GM12878 (cell line): ENCODE measurements around the gene SGSM2. TPM values are rescaled to one million over a fixed set of nuclear protein-coding genes. Genes with fewer than 3 reads are reported as not detected.

ENCODE experiments used
- ATAC-seq: fragments of 200-7000 bp; cut with Tn5 transposase; 3 replicates; pipeline ENCODE4 v1.9.1; 2020; ENCODE audit warnings: mild to moderate bottlenecking, moderate library complexity
- BruUV-seq: library from RNA; stranded (reverse); fragments of 400-500 nt; replicated peaks from 2 replicates; lab custom pipeline; 2021; lab: Mats Ljungman, UMichigan
- CTCF ChIA-PET: fragments of 300-600 bp; sonication (Branson Sonifier 250); formaldehyde crosslinking; extraction: SDS; loops from one replicate; lab custom pipeline; 2021; ENCODE audit warnings: inconsistent platforms; lab: Yijun Ruan, JAX
- POLR2A ChIA-PET: fragments of 350-600 bp; formaldehyde crosslinking; extraction: SDS; loops from one replicate; lab custom pipeline; 2021; ENCODE audit warnings: inconsistent platforms; lab: Charles Lee
- RAD21 ChIA-PET: fragments of 300-600 bp; sonication (Branson Sonifier 250); formaldehyde crosslinking; loops from one replicate; lab custom pipeline; 2023; ENCODE audit warnings: antibody characterized with exemption; ENCODE audit not compliant: unreplicated experiment; lab: Charles Lee
- SMC1A ChIA-PET: fragments of 300-600 bp; sonication (Branson Sonifier 250); formaldehyde crosslinking; loops from one replicate; lab custom pipeline; 2023; ENCODE audit not compliant: unreplicated experiment, uncharacterized antibody; lab: Charles Lee
- DNase-seq: peaks from one replicate; pipeline ENCODE4 v3.0.0-alpha.2; 2011; ENCODE audit warnings: low read depth, low spot score
- FAIRE-seq: peaks from 3 replicates; lab custom pipeline; 2011; peaks lifted over from hg19 to GRCh38; lab: Jason Lieb, UNC
- H2AFZ ChIP-seq: 2 replicates; pipeline ENCODE4 v1.6.0; 2011; ENCODE audit warnings: low read depth, low read length, control low read depth; ENCODE audit not compliant: control insufficient read depth
- H3K27ac ChIP-seq: 2 replicates; pipeline ENCODE4 v1.5.1; 2011; ENCODE audit warnings: control low read depth; ENCODE audit not compliant: control insufficient read depth, insufficient read depth
- H3K27me3 ChIP-seq, 2 experiments: replicated peaks in 1 of 2; 2 replicates each; pipeline versions ENCODE4 v1.6.0 to v1.6.1; 2011; ENCODE audit warnings: low read length in 1 of 2; ENCODE audit not compliant: control insufficient read depth in 2 of 2, insufficient read depth in 2 of 2
- H3K36me3 ChIP-seq, 2 experiments: 2 replicates each; pipeline ENCODE4 v1.5.1; 2011; ENCODE audit warnings: low read length in 1 of 2; ENCODE audit not compliant: control insufficient read depth in 2 of 2, insufficient read depth in 2 of 2
- H3K4me1 ChIP-seq: 2 replicates; pipeline ENCODE4 v1.6.1; 2011; ENCODE audit warnings: mild to moderate bottlenecking, low read length, moderate library complexity, mixed read lengths; ENCODE audit not compliant: control insufficient read depth, insufficient read depth
- H3K4me2 ChIP-seq: 2 replicates; pipeline ENCODE4 v1.6.0; 2011; ENCODE audit warnings: control low read depth; ENCODE audit not compliant: control insufficient read depth, insufficient read depth
- H3K4me3 ChIP-seq: fragments of 200-600 bp; sonication (generic); 2 replicates; pipeline ENCODE4 v1.5.1; 2016
- H3K79me2 ChIP-seq: 2 replicates; pipeline ENCODE4 v1.6.0; 2011; ENCODE audit warnings: low read length; ENCODE audit not compliant: control insufficient read depth, insufficient read depth
- H3K9ac ChIP-seq: 2 replicates; pipeline ENCODE4 v1.8.0; 2011; ENCODE audit warnings: low read length, control low read depth, mixed read lengths; ENCODE audit not compliant: control insufficient read depth, insufficient read depth
- H3K9me3 ChIP-seq: replicated peaks from 3 replicates; pipeline ENCODE4 v1.5.1; 2011; ENCODE audit warnings: mild to moderate bottlenecking, low read length; ENCODE audit not compliant: control insufficient read depth, insufficient read depth
- H4K20me1 ChIP-seq: 2 replicates; pipeline ENCODE4 v1.6.0; 2011; ENCODE audit not compliant: control insufficient read depth, insufficient read depth
- CHD2 ChIP-seq: IDR thresholded peaks from 2 replicates; pipeline ENCODE4 v1.6.1; 2011; ENCODE audit warnings: low read depth, low read length, improper control_type of control experiment, borderline replicate concordance
- EZH2 ChIP-seq: IDR thresholded peaks from 2 replicates; pipeline ENCODE4 v1.6.1; 2012; ENCODE audit warnings: low read depth, mild to moderate bottlenecking, control low read depth, inconsistent platforms, low read length, borderline replicate concordance; ENCODE audit not compliant: control insufficient read depth
- HDAC2 ChIP-seq: fragments of 200-600 bp; sonication (generic); IDR thresholded peaks from 2 replicates; pipeline ENCODE4 v1.6.1; 2017
- NBN ChIP-seq: fragments of 450-650 bp; IDR thresholded peaks from 2 replicates; pipeline ENCODE4 v1.6.1; 2016
- NFYA ChIP-seq: IDR thresholded peaks from 2 replicates; pipeline ENCODE4 v1.6.1; 2011; ENCODE audit warnings: low read depth, mild to moderate bottlenecking, low read length, improper control_type of control experiment, borderline replicate concordance
- POLR2A ChIP-seq: IDR thresholded peaks from 2 replicates; pipeline ENCODE4 v1.6.1; 2011; ENCODE audit warnings: low read depth, mild to moderate bottlenecking, low read length
- SMAD5 ChIP-seq: IDR thresholded peaks from 2 replicates; pipeline ENCODE4 v1.6.1; 2016; ENCODE audit warnings: antibody characterized with exemption, low read depth
- SRF ChIP-seq, 2 experiments: IDR thresholded peaks; 2 replicates each; pipeline ENCODE4 v1.6.1; 2011; ENCODE audit warnings: low read depth in 2 of 2, low read length in 2 of 2, mild to moderate bottlenecking in 1 of 2, moderate library complexity in 1 of 2
- STAT1 ChIP-seq: fragments of 450-650 bp; conservative IDR thresholded peaks from 2 replicates; pipeline ENCODE4 v1.6.1; 2014; ENCODE audit warnings: antibody characterized with exemption, mild to moderate bottlenecking
- ZNF207 ChIP-seq: fragments of 450-650 bp; IDR thresholded peaks from 2 replicates; pipeline ENCODE4 v1.6.1; 2014; ENCODE audit warnings: antibody characterized with exemption, mild to moderate bottlenecking, borderline replicate concordance
- ZZZ3 ChIP-seq: IDR thresholded peaks from 2 replicates; pipeline ENCODE4 v1.6.1; 2011; ENCODE audit warnings: low read depth; ENCODE audit not compliant: control insufficient read depth, insufficient read length
- WGBS: methylation state at CpG from one replicate; pipeline ENCODE4 v1.1.6; 2016; ENCODE audit warnings: low lambda C conversion rate; ENCODE audit not compliant: insufficient replicate concordance, insufficient coverage; ENCODE audit errors: missing lambda C conversion rate; 5-methylcytosine and 5-hydroxymethylcytosine counted together
- in situ Hi-C: fragments of 300-500 bp; cut with MboI; formaldehyde crosslinking; loops from 9 replicates; pipeline ENCODE4 v1.14.3; 2018; ENCODE audit warnings: mixed read lengths
- intact Hi-C: fragments of 100-400 bp; cut with micrococcal nuclease; formaldehyde crosslinking; loops from one replicate; pipeline ENCODE4 v1.14.2; 2022; ENCODE audit not compliant: unreplicated experiment
- polyA plus RNA-seq, 11 experiments: library from polyadenylated mRNA; depleted of rRNA in 4 of 11; unstranded in 6 of 11; stranded (reverse) in 5 of 11; fragments of >200 nt; fragmentation: Nextera tagmentation in 4 of 11; fragmentation: Illumina TruSeq in 1 of 11; extraction: Ambion mirVana in 4 of 11; extraction: Trizol in 1 of 11; gene quantifications; 1 replicate in 1 of 11; 2 replicates in 10 of 11; pipeline versions ENCODE4 v1.2.1 to v1.2.3, GENCODE V29; 2011 to 2016; ENCODE audit warnings: inconsistent platforms in 2 of 11, missing spikeins in 2 of 11, low read depth in 1 of 11
- total RNA-seq, 4 experiments: library from RNA; depleted of rRNA in 3 of 4; stranded (reverse); fragments of >200 nt in 3 of 4; fragmentation: Illumina TruSeq in 1 of 4; extraction: Trizol in 1 of 4; gene quantifications; 2 replicates each; pipeline versions ENCODE4 v1.2.1 to v1.2.3, GENCODE V29; 2013 to 2021

Gene SGSM2
- total and polyA plus RNA-seq, 10 of the 15 experiments (the other 5 are each of a cell fraction or from before 2014, with no cell fraction given): 0.50 to 50.9 (median 18.5) TPM

DNA sequence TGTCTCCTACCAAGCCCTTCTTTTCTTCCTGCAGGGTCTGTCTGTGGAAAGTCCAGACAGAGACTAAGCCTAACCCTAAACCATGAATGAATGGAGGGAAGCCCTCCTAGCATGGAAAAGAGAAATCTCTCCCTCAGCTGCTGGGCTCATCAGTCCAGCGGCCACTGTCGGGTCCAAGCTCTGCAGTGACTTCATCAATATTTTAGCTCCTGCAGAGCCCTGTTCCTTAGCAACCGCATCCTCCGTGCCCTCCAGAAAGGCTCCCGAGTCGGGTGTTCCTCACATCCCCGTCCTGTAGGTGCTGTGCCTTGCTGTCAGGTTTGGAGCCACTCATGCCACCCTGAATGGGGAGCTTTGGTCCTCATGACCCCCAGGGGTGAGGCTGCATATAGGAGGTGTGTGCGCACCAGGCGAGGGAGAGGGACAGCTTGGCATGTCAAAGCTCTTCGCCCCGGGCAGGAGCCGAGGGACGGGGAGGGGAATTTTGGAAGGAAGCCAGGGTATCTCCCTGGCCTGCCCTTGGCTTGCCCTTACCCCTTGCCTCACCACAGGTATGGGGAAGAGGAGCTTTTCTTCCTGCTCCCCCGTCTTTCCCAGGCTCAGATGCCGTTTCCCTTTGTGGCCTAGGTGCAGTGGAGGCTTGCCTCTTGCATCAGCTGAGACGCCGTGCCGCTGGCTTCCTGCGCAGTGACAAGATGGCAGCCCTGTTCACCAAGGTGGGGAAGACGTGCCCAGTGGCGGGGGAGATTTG, 23.9 kb downstream of the SGSM2 start:
- H3K27me3 ChIP-seq: no peaks in the 10 kb centered on the region
- H2AFZ ChIP-seq: no peak overlapping the region
- no peaks in the 10 kb centered on the region for H3K4me1 ChIP-seq
- ATAC-seq: no peak
- in situ Hi-C loops (no loop called here), intact Hi-C loops (no loop called here)
- no peak overlapping the region for H3K27ac ChIP-seq
- no peaks in the 10 kb centered on the region for H4K20me1 ChIP-seq
- WGBS: 82% methylated on average over 21 of the region's 21 CpGs
- FAIRE-seq: no peak
- RAD21 ChIA-PET: no interaction called here
- no peak overlapping the region for H3K9ac ChIP-seq
- H3K9me3 ChIP-seq: no peaks in the 10 kb centered on the region
- no peak overlapping the region for H3K4me2 ChIP-seq
- TF ChIP-seq POLR2A (no peak), EZH2 (no peak), STAT1 (no peak), NFYA (no peak)
- TF ChIP-seq, all 136 proteins: peak for 0
- ChIA-PET POLR2A (no interaction called here), CTCF (interaction anchor here (1.4 to 2.5 kb wide), 2 partner anchors 21 to 55 kb away, joined by 7 to 11 read pairs; no protein-coding TSS in a partner anchor), SMC1A (interaction anchor here (0.8 kb wide), 1 partner anchor 22 kb away, joined by 3 read pairs; no protein-coding TSS in a partner anchor)
- no TSS peak for BruUV-seq
- H3K4me3 ChIP-seq: no peak overlapping the region
- H3K79me2 ChIP-seq: no peaks in the 10 kb centered on the region
- no peaks in the 10 kb centered on the region; a peak in 3 of 4 replicates for H3K36me3 ChIP-seq
- no peak for DNase-seq

DNA sequence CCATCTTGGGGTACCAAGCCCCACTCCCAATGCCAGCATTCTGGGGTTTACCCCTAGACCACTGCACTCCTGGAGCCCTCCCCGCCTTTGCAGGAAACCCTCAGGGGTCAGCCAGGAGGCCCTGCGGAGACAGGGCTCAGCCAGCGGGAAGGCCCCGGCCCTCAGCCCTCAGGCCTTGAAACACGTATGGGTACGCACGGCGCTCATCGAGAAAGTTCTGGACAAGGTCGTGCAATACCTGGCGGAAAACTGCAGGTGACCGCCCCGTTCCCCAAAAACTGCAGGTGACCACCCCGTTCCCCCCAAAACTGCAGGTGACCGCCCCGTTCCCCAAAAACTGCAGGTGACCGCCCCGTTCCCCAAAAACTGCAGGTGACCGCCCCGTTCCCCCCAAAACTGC, 24.7 kb downstream of the SGSM2 start:
- Histone ChIP-seq H3K9me3 (no peaks in the 10 kb centered on the region), H4K20me1 (no peaks in the 10 kb centered on the region), H3K27ac (no peak overlapping the region), H3K4me2 (no peak overlapping the region), H3K36me3 (no peaks in the 10 kb centered on the region; a peak in 3 of 4 replicates), H3K9ac (no peak overlapping the region), H2AFZ (no peak overlapping the region), H3K79me2 (no peaks in the 10 kb centered on the region), H3K4me1 (no peaks in the 10 kb centered on the region), H3K27me3 (no peaks in the 10 kb centered on the region), H3K4me3 (no peak overlapping the region)
- WGBS: 100% methylated on average over 11 of the region's 20 CpGs
- FAIRE-seq: no peak
- no peak for DNase-seq
- intact Hi-C loops (no loop called here), in situ Hi-C loops (no loop called here)
- ChIA-PET RAD21 (no interaction called here), POLR2A (no interaction called here), SMC1A (no interaction called here), CTCF (interaction anchor here (2.5 kb wide), 1 partner anchor 54 kb away, joined by 7 read pairs; no protein-coding TSS in a partner anchor)
- TF ChIP-seq ZZZ3 (no peak), SMAD5 (no peak), ZNF207 (no peak), HDAC2 (no peak), NBN (no peak), CHD2 (no peak), SRF (IDR thresholded peaks at IDR 0.05; ENCODE audit: low read depth in 2 of 2, low read length in 2 of 2) (no peak)
- BruUV-seq: no TSS peak
- no peak for ATAC-seq
